IPS-20b (cell line): ENCODE results near the gene CMTM7.

ENCODE experiments used
- H3K27ac ChIP-seq: one replicate; pipeline ENCODE4 v1.5.1; 2013; ENCODE audit warnings: low read length
- H3K27me3 ChIP-seq: 2 replicates; pipeline ENCODE4 v1.6.1; 2013; ENCODE audit warnings: mild to moderate bottlenecking, low read length, inconsistent platforms; ENCODE audit not compliant: insufficient read depth
- H3K36me3 ChIP-seq: 2 replicates; pipeline ENCODE4 v1.6.1; 2013; ENCODE audit warnings: low read depth, mild to moderate bottlenecking, inconsistent platforms, low read length, moderate library complexity; ENCODE audit not compliant: insufficient read depth
- H3K4me1 ChIP-seq: 2 replicates; pipeline ENCODE4 v1.6.1; 2013; ENCODE audit warnings: mild to moderate bottlenecking, control low read depth, inconsistent platforms, low read length, moderate library complexity; ENCODE audit not compliant: insufficient read depth
- H3K4me3 ChIP-seq: 2 replicates; pipeline ENCODE4 v1.5.1; 2013; ENCODE audit warnings: mild to moderate bottlenecking, low read length, inconsistent platforms
- H3K9ac ChIP-seq: 2 replicates; pipeline ENCODE4 v1.6.1; 2013; ENCODE audit warnings: low read depth, mild to moderate bottlenecking, inconsistent platforms, low read length, moderate library complexity
- H3K9me3 ChIP-seq: 2 replicates; pipeline ENCODE4 v1.6.1; 2013; ENCODE audit warnings: mild to moderate bottlenecking, low read depth, low read length, inconsistent platforms; ENCODE audit not compliant: insufficient read depth

The CMTM7 gene

GRCh38 chr3:32391643-32392535 lies at the start of gene CMTM7:
Gene CMTM7, plus strand, starts transcription at chr3:32391853. Its CDS starts 54 bp downstream, at chr3:32391907.
- Histone ChIP-seq H3K4me1 (no peaks in the 10 kb centered on the region), H3K4me3 (peak within 1 kb of the TSS; percentile 80), H3K9ac (peak within 1 kb of the TSS; percentile 78), H3K36me3 (0 out of 2 replicates have a peak, but pooled peaks cover 3% of the 10 kb centered on the region), H3K27me3 (peaks cover 22% of the 10 kb centered on the region), H3K9me3 (no peaks in the 10 kb centered on the region), H3K27ac (no peak within 1 kb of the TSS)

GRCh38 chr3:32347343-32348125 lies 44.1 kb upstream of the CMTM7 start:
- H3K4me1 ChIP-seq, result peaks cover 16% of the 10 kb centered on the region
- H3K36me3 ChIP-seq, result no peaks in the 10 kb centered on the region
- H3K9ac ChIP-seq, result no peak overlapping the region
- H3K9me3 ChIP-seq, result no peaks in the 10 kb centered on the region; the same call in 1 of the 2 replicates
- H3K27ac ChIP-seq, result peak overlapping the region; percentile 17
- no peaks in the 10 kb centered on the region for H3K27me3 ChIP-seq
- H3K4me3 ChIP-seq, result peak overlapping the region; percentile 7; the same call in 1 of the 2 replicates

DNA sequence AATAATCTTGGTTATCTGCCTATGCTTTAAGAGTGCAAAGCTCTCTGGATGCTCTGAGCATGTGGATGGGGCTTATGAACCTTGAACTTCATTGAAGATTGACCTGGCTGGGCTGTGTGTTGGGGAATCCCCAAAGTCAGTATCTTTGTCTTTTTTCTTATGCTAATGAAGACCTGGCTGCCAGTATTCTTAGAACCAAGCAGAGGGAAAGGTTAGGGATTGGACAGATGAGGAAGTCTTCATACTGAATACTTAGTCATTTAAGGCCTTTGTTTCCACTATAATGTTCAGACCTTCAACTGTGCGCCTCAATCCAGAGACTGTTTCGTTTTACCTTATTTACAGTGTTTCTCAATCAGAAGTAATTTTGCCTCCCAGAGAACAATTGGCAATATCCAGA lies 42.5 kb upstream of the CMTM7 start:
- Histone ChIP-seq H3K9ac (no peak overlapping the region), H3K4me3 (no peak overlapping the region; the same call in 1 of the 2 replicates), H3K27me3 (no peaks in the 10 kb centered on the region), H3K4me1 (peaks cover 16% of the 10 kb centered on the region), H3K27ac (no peak overlapping the region), H3K9me3 (no peaks in the 10 kb centered on the region; the same call in 1 of the 2 replicates), H3K36me3 (no peaks in the 10 kb centered on the region)

- Histone ChIP-seq H3K9me3 (no peaks in the 10 kb centered on the region; the same call in 1 of the 2 replicates), H3K9ac (no peak overlapping the region), H3K4me3 (no peak overlapping the region), H3K27me3 (no peaks in the 10 kb centered on the region), H3K27ac (no peak overlapping the region), H3K36me3 (no peaks in the 10 kb centered on the region), H3K4me1 (peaks cover 20% of the 10 kb centered on the region)
These were observed 39.1 kb upstream of the CMTM7 start for GRCh38 chr3:32352563-32352962.

DNA sequence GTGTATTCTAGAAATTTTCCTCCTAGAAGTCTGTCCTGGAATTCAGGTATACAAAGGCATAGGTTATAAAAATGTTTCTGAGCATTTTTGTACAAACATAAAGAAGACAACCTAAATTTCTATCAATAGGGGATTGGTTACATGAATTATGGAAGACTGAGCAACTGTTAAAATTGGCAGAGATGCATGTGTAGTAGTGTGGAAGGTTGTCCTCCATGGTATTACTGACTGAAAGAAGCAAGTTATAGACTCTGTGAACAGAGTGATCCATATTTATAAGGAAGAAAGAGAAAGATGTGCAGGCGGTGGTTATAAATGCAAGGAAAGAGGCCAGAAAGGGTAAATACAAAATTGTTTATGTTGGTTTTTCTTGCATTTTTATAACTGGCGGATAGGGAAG lies 38.3 kb upstream of the CMTM7 start:
- Histone ChIP-seq H3K9ac (no peak overlapping the region), H3K9me3 (no peaks in the 10 kb centered on the region; the same call in 1 of the 2 replicates), H3K36me3 (no peaks in the 10 kb centered on the region), H3K27me3 (no peaks in the 10 kb centered on the region), H3K4me3 (no peak overlapping the region), H3K27ac (no peak overlapping the region), H3K4me1 (peaks cover 12% of the 10 kb centered on the region)

GRCh38 chr3:32354362-32354778 lies 37.3 kb upstream of the CMTM7 start:
- Histone ChIP-seq H3K27ac (no peak overlapping the region), H3K27me3 (no peaks in the 10 kb centered on the region), H3K9me3 (no peaks in the 10 kb centered on the region; the same call in 1 of the 2 replicates), H3K9ac (no peak overlapping the region), H3K4me3 (no peak overlapping the region), H3K4me1 (peaks cover 10% of the 10 kb centered on the region), H3K36me3 (no peaks in the 10 kb centered on the region)

- Histone ChIP-seq H3K9me3 (no peaks in the 10 kb centered on the region; the same call in 1 of the 2 replicates), H3K27me3 (no peaks in the 10 kb centered on the region), H3K4me3 (no peak overlapping the region), H3K4me1 (peaks cover 10% of the 10 kb centered on the region), H3K36me3 (no peaks in the 10 kb centered on the region), H3K27ac (no peak overlapping the region), H3K9ac (no peak overlapping the region)
These were observed 35.8 kb upstream of the CMTM7 start for GRCh38 chr3:32355751-32356291.

GRCh38 chr3:32359766-32360492 lies 31.7 kb upstream of the CMTM7 start:
- H3K9ac ChIP-seq, result no peak overlapping the region
- no peaks in the 10 kb centered on the region for H3K9me3 ChIP-seq
- H3K27ac ChIP-seq, result no peak overlapping the region
- no peaks in the 10 kb centered on the region for H3K36me3 ChIP-seq
- no peaks in the 10 kb centered on the region for H3K27me3 ChIP-seq
- H3K4me3 ChIP-seq, result no peak overlapping the region
- peaks cover 4% of the 10 kb centered on the region for H3K4me1 ChIP-seq

DNA sequence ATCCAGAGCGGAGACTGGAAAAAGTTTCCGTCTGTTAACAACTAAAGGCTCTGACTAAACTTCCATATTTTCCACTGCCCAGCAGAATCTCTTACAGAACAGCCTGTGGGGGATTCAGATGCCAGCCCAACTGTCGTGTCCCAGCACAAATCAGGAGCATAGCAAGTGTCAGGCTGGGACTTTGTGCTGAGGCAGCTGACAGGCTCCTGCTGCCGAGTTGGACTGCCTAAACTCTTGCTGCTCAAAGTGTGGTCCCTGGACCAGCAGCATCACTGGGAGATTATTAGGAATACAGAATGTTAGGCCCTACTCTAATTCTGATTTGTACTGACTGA lies 31.2 kb upstream of the CMTM7 start:
- H3K4me3 ChIP-seq, result no peak overlapping the region

GRCh38 chr3:32366638-32367397 lies 24.8 kb upstream of the CMTM7 start:
- Histone ChIP-seq H3K9me3 (no peaks in the 10 kb centered on the region), H3K9ac (no peak overlapping the region), H3K36me3 (no peaks in the 10 kb centered on the region), H3K4me1 (no peaks in the 10 kb centered on the region), H3K4me3 (no peak overlapping the region), H3K27ac (no peak overlapping the region), H3K27me3 (no peaks in the 10 kb centered on the region)

More for the DNA sequence above, 31.2 kb upstream of the CMTM7 start:
- Histone ChIP-seq H3K27ac (no peak overlapping the region), H3K36me3 (no peaks in the 10 kb centered on the region), H3K4me1 (peaks cover 4% of the 10 kb centered on the region; the same call in 1 of the 2 replicates), H3K27me3 (no peaks in the 10 kb centered on the region), H3K9me3 (no peaks in the 10 kb centered on the region), H3K9ac (no peak overlapping the region)
